HEK293 (cell line): ENCODE data around the gene SNAP91.
A peak's percentile ranks its signal among the peaks of the same experiment; 100 is the strongest.

Experiments used
- CTCF ChIA-PET: fragments of 350-600 bp; formaldehyde crosslinking; extraction: SDS; loops from one replicate; lab custom pipeline; 2021; ENCODE audit warnings: antibody characterized with exemption; lab: Yijun Ruan, JAX
- POLR2A ChIA-PET: fragments of 300-600 bp; formaldehyde crosslinking; extraction: SDS; loops from one replicate; lab custom pipeline; 2020; ENCODE audit warnings: antibody characterized with exemption, inconsistent platforms; lab: Yijun Ruan, JAX
- H3K27ac ChIP-seq: fragments of 200-500 bp; sonication (Bioruptor generic); 2 replicates; pipeline ENCODE4 v1.5.1; 2014; ENCODE audit warnings: low read depth, low read length, control low read depth, inconsistent platforms; ENCODE audit errors: extremely low read depth
- H3K36me3 ChIP-seq, 2 experiments: fragments of 200-500 bp in 1 of 2; sonication (Bioruptor generic) in 1 of 2; 1 replicate in 1 of 2; 2 replicates in 1 of 2; pipeline ENCODE4 v1.5.1; 2014 to 2017; ENCODE audit warnings: inconsistent platforms in 2 of 2, low read length in 2 of 2; ENCODE audit not compliant: control insufficient read depth in 2 of 2, insufficient read depth in 1 of 2
- H3K4me1 ChIP-seq: fragments of 200-500 bp; sonication (Bioruptor generic); 2 replicates; pipeline ENCODE4 v1.5.1; 2014; ENCODE audit warnings: mild to moderate bottlenecking, low read length, inconsistent platforms; ENCODE audit not compliant: control insufficient read depth, insufficient read depth
- H3K4me3 ChIP-seq: 2 replicates; pipeline ENCODE4 v1.5.1; 2011; ENCODE audit warnings: low read depth, mild to moderate bottlenecking, control low read depth, low read length, moderate library complexity
- H3K9me3 ChIP-seq: fragments of 200-500 bp; sonication (Bioruptor generic); 2 replicates; pipeline ENCODE4 v1.5.1; 2014; ENCODE audit warnings: low read depth, low read length, inconsistent platforms; ENCODE audit not compliant: control insufficient read depth, insufficient read depth
- BCL11A ChIP-seq: fragments of 450-650 bp; formaldehyde crosslinking; IDR thresholded peaks from 2 replicates; pipeline ENCODE4 v1.5.1; 2016; ENCODE audit warnings: low read depth, missing biosample characterization, missing genetic modification characterization
- KLF1 ChIP-seq: fragments of 450-650 bp; formaldehyde crosslinking; IDR thresholded peaks from 2 replicates; pipeline ENCODE4 v1.5.1; 2016; ENCODE audit warnings: missing biosample characterization, missing genetic modification characterization
- MEIS1 ChIP-seq: sonication (generic); formaldehyde crosslinking; IDR thresholded peaks from 2 replicates; pipeline ENCODE4 v1.8.1; 2022; ENCODE audit warnings: missing genetic modification reagents, mild to moderate bottlenecking, borderline replicate concordance
- SP7 ChIP-seq: fragments of 450-650 bp; formaldehyde crosslinking; IDR thresholded peaks from 2 replicates; pipeline ENCODE4 v1.5.1; 2016; ENCODE audit warnings: missing biosample characterization, missing genetic modification characterization
- TRIM28 ChIP-seq: IDR thresholded peaks from 2 replicates; pipeline ENCODE4 v1.6.1; 2011; ENCODE audit warnings: low read length, control low read depth, borderline replicate concordance
- ZBTB21 ChIP-seq: fragments of 450-650 bp; formaldehyde crosslinking; IDR thresholded peaks from 2 replicates; pipeline ENCODE4 v1.5.1; 2017; ENCODE audit warnings: missing biosample characterization, missing genetic modification characterization
- ZEB2 ChIP-seq: fragments of 450-650 bp; formaldehyde crosslinking; IDR thresholded peaks from 2 replicates; pipeline ENCODE4 v1.5.1; 2016; ENCODE audit warnings: missing biosample characterization, missing genetic modification characterization
- ZIC2 ChIP-seq: fragments of 450-650 bp; formaldehyde crosslinking; IDR thresholded peaks from 2 replicates; pipeline ENCODE4 v1.5.1; 2016; ENCODE audit warnings: missing biosample characterization, missing genetic modification characterization
- ZNF133 ChIP-seq: fragments of 450-650 bp; formaldehyde crosslinking; IDR thresholded peaks from 2 replicates; pipeline ENCODE4 v1.5.1; 2016; ENCODE audit warnings: missing biosample characterization, missing genetic modification characterization
- ZNF155 ChIP-seq: fragments of 450-650 bp; formaldehyde crosslinking; IDR thresholded peaks from 2 replicates; pipeline ENCODE4 v1.5.1; 2016; ENCODE audit warnings: missing biosample characterization, missing genetic modification characterization
- ZNF169 ChIP-seq: fragments of 450-650 bp; formaldehyde crosslinking; IDR thresholded peaks from 2 replicates; pipeline ENCODE4 v1.5.1; 2016; ENCODE audit warnings: missing biosample characterization, missing genetic modification characterization
- ZNF211 ChIP-seq: fragments of 450-650 bp; formaldehyde crosslinking; IDR thresholded peaks from 2 replicates; pipeline ENCODE4 v1.5.1; 2016; ENCODE audit warnings: low read depth, missing biosample characterization, missing genetic modification characterization
- ZNF324 ChIP-seq: fragments of 450-650 bp; formaldehyde crosslinking; IDR thresholded peaks from 2 replicates; pipeline ENCODE4 v1.5.1; 2016; ENCODE audit warnings: missing biosample characterization, missing genetic modification characterization
- ZNF391 ChIP-seq: fragments of 450-650 bp; formaldehyde crosslinking; IDR thresholded peaks from 2 replicates; pipeline ENCODE4 v1.5.1; 2016; ENCODE audit warnings: low read depth, missing biosample characterization, missing genetic modification characterization, borderline replicate concordance
- ZNF560 ChIP-seq: fragments of 450-650 bp; formaldehyde crosslinking; IDR thresholded peaks from 2 replicates; pipeline ENCODE4 v1.5.1; 2017; ENCODE audit warnings: missing biosample characterization, missing genetic modification characterization, borderline replicate concordance
- ZNF654 ChIP-seq: fragments of 450-650 bp; formaldehyde crosslinking; IDR thresholded peaks from 2 replicates; pipeline ENCODE4 v1.5.1; 2016; ENCODE audit warnings: low read depth, missing biosample characterization, missing genetic modification characterization
- ZNF76 ChIP-seq: fragments of 450-650 bp; formaldehyde crosslinking; IDR thresholded peaks from 2 replicates; pipeline ENCODE4; 2016; ENCODE audit warnings: low read depth, missing biosample characterization, missing genetic modification characterization, borderline replicate concordance
- ZNF785 ChIP-seq: fragments of 450-650 bp; formaldehyde crosslinking; IDR thresholded peaks from 2 replicates; pipeline ENCODE4 v1.5.1; 2016; ENCODE audit warnings: missing biosample characterization, missing genetic modification characterization
- ZNF830 ChIP-seq: fragments of 450-650 bp; IDR thresholded peaks from 2 replicates; pipeline ENCODE4 v1.5.0; 2018; ENCODE audit warnings: missing biosample characterization, missing genetic modification characterization, low read depth, mild to moderate bottlenecking, moderate library complexity
- TF ChIP-seq, protein P1 (sequence below): fragments of 450-650 bp; formaldehyde crosslinking; IDR thresholded peaks from 2 replicates; pipeline ENCODE4 v1.5.1; 2016; ENCODE audit warnings: missing biosample characterization, missing genetic modification characterization
- TF ChIP-seq, protein P2 (sequence below): fragments of 450-650 bp; formaldehyde crosslinking; IDR thresholded peaks from 2 replicates; pipeline ENCODE4 v1.5.1; 2016; ENCODE audit warnings: missing biosample characterization, missing genetic modification characterization

SNAP91 gene

DNA sequence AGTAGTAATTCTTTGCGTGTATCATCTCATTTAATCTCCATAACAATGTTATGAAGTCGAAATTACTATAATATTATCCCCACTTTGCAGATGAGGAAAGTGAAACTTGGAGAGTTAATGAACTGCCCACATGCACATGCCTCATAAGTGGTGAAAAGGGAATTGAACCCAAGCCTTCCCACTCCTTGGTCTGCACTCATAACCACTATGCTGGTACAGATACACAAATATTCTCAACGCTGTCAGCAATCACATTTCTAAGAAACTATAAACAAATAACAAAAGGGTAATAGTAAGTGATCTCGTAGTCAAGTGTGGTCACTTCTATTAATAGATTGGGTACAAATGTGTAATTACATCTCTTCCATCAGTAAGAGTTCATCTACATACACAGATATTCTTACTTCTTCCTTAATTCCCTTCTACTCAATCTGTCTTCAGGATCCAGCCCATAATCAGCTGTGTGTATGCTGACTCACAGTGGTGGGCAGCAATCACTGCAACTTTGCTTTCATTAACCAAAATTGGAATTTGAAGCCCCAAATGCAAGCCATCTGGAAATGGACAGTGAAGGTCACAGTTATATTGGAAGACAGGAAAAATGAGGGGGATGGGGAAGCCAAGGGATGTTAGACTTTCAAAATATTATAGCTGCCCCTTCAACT is 190.0 kb downstream of the SNAP91 start:
- CTCF ChIA-PET, result interaction anchor here (0.7 to 3.8 kb wide), 13 partner anchors 7 to 453 kb away, joined by 3 to 39 read pairs (median 4); partner anchors contain the start of genes DOP1A, PRSS35 and UBE3D
- POLR2A ChIA-PET, result no interaction called here

DNA sequence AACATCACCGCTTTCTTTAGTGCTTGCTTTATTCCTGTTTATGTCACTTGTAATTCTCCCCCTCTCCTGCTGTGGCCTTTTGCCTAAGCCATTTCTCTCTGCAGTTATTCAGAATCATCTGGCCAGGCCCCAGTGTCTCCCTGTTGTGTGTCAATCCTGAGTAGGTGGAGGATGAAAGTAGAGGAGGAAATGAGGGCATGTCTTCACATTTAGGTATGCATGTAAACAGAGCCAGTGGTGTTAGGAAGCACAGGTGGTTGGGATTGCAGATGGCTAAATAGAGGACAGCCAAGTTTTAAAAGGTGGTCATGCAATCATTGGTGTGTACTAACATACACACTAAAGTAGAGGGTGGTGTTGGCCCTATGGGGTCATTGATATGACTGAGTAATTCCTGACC is 191.4 kb downstream of the SNAP91 start:
- TF ChIP-seq ZNF155 (tag by site-specific recombination) (no peak), ZNF391 (tag by site-specific recombination) (no peak), ZNF133 (tag by site-specific recombination) (no peak), ZEB2 (tag by site-specific recombination) (no peak), BCL11A (no peak), ZNF211 (tag by site-specific recombination) (no peak), ZNF560 (tag by site-specific recombination) (no peak)
- Histone ChIP-seq H3K36me3 (no peaks in the 10 kb centered on the region), H3K4me3 (no peak overlapping the region), H3K9me3 (no peaks in the 10 kb centered on the region), H3K4me1 (no peaks in the 10 kb centered on the region), H3K27ac (no peak overlapping the region)
- CTCF ChIA-PET, result interaction anchor here (0.6 to 3.8 kb wide), 5 partner anchors 19 to 450 kb away, joined by 3 to 39 read pairs (median 5); partner anchors contain the start of gene DOP1A
- POLR2A ChIA-PET, result no interaction called here

More for the DNA sequence above, 190.0 kb downstream of the SNAP91 start:
- TF ChIP-seq BCL11A (no peak), TRIM28 (no peak), ZNF324 (tag by site-specific recombination) (no peak), SP7 (tag by site-specific recombination) (no peak), ZIC2 (no peak), ZBTB21 (tag by site-specific recombination) (no peak), ZNF830 (tag by site-specific recombination) (no peak), MEIS1 (CRISPR knock-in tag) (no peak), ZNF785 (tag by site-specific recombination) (no peak), ZNF76 (tag by site-specific recombination) (no peak), ZNF169 (tag by site-specific recombination) (no peak), ZNF654 (tag by site-specific recombination) (peak; percentile 34), KLF1 (tag by site-specific recombination) (no peak)
- TF ChIP-seq, protein P1, sequence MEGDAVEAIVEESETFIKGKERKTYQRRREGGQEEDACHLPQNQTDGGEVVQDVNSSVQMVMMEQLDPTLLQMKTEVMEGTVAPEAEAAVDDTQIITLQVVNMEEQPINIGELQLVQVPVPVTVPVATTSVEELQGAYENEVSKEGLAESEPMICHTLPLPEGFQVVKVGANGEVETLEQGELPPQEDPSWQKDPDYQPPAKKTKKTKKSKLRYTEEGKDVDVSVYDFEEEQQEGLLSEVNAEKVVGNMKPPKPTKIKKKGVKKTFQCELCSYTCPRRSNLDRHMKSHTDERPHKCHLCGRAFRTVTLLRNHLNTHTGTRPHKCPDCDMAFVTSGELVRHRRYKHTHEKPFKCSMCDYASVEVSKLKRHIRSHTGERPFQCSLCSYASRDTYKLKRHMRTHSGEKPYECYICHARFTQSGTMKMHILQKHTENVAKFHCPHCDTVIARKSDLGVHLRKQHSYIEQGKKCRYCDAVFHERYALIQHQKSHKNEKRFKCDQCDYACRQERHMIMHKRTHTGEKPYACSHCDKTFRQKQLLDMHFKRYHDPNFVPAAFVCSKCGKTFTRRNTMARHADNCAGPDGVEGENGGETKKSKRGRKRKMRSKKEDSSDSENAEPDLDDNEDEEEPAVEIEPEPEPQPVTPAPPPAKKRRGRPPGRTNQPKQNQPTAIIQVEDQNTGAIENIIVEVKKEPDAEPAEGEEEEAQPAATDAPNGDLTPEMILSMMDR, result peak; percentile 44
- TF ChIP-seq, protein P2, sequence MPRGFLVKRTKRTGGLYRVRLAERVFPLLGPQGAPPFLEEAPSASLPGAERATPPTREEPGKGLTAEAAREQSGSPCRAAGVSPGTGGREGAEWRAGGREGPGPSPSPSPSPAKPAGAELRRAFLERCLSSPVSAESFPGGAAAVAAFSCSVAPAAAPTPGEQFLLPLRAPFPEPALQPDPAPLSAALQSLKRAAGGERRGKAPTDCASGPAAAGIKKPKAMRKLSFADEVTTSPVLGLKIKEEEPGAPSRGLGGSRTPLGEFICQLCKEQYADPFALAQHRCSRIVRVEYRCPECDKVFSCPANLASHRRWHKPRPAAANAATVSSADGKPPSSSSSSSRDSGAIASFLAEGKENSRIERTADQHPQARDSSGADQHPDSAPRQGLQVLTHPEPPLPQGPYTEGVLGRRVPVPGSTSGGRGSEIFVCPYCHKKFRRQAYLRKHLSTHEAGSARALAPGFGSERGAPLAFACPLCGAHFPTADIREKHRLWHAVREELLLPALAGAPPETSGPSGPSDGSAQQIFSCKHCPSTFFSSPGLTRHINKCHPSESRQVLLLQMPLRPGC, result no peak
- Histone ChIP-seq H3K27ac (no peak overlapping the region), H3K4me1 (no peaks in the 10 kb centered on the region), H3K36me3 (no peaks in the 10 kb centered on the region), H3K9me3 (no peaks in the 10 kb centered on the region), H3K4me3 (no peak overlapping the region)
